ENCODE results near the gene TCF7L1. TPM values are rescaled to one million over a fixed set of nuclear protein-coding genes. Genes with fewer than 3 reads are reported as not detected.

The TCF7L1 gene, protein sequence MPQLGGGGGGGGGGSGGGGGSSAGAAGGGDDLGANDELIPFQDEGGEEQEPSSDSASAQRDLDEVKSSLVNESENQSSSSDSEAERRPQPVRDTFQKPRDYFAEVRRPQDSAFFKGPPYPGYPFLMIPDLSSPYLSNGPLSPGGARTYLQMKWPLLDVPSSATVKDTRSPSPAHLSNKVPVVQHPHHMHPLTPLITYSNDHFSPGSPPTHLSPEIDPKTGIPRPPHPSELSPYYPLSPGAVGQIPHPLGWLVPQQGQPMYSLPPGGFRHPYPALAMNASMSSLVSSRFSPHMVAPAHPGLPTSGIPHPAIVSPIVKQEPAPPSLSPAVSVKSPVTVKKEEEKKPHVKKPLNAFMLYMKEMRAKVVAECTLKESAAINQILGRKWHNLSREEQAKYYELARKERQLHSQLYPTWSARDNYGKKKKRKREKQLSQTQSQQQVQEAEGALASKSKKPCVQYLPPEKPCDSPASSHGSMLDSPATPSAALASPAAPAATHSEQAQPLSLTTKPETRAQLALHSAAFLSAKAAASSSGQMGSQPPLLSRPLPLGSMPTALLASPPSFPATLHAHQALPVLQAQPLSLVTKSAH
- total RNA-seq, result 1.6 and 2.9 TPM in 2 replicates

GRCh38 chr2:85132834-85133637, at the start of gene TCF7L1:
TSS of gene TCF7L1 (plus strand) at chr2:85133392. CDS start at chr2:85133685, 293 bp downstream.

GRCh38 chr2:85327822-85328617, 194.8 kb downstream of the TCF7L1 start, which contains the start of gene TGOLN2:
TSS of gene TGOLN2 (minus strand) at chr2:85327989. CDS start at chr2:85327962, 27 bp downstream.

GRCh38 chr2:85354286-85355072, 221.3 kb downstream of the TCF7L1 start, which contains the start of the genes ELMOD3 and RETSAT:
TSS of gene ELMOD3 (plus strand) at chr2:85354769. CDS start at chr2:85357199, 2,430 bp downstream.
TSS of gene RETSAT (minus strand) at chr2:85354528. CDS start at chr2:85354507, 21 bp downstream.

Other genes with a start within 250 kb of the TCF7L1 start
- gene TMSB10, start 227.7 kb upstream of the TCF7L1 start, total RNA-seq, result 7,898 and 10,549 TPM in 2 replicates
- 45.8 and 46.4 TPM in 2 replicates for gene KCMF1, start 162.2 kb upstream of the TCF7L1 start, total RNA-seq
- gene TGOLN2, start 194.6 kb downstream of the TCF7L1 start, total RNA-seq, result 79.6 and 98.8 TPM in 2 replicates
- 44.6 and 55.8 TPM in 2 replicates for gene RETSAT, start 221.1 kb downstream of the TCF7L1 start, total RNA-seq
- gene ELMOD3, start 221.4 kb downstream of the TCF7L1 start, total RNA-seq, result 8.3 and 10.5 TPM in 2 replicates